COLO829 (cell line): ENCODE measurements around the gene SFTPB.
"Not testable (repeated sequence)": the region's sequence is repeated elsewhere in the genome, so short reads cannot be mapped to it uniquely, and the experiment has no call there.

ENCODE experiments used
- DNase-seq: peaks from one replicate; pipeline ENCODE4 v3.0.0; 2012; ENCODE audit warnings: low spot score

The SFTPB gene

DNA sequence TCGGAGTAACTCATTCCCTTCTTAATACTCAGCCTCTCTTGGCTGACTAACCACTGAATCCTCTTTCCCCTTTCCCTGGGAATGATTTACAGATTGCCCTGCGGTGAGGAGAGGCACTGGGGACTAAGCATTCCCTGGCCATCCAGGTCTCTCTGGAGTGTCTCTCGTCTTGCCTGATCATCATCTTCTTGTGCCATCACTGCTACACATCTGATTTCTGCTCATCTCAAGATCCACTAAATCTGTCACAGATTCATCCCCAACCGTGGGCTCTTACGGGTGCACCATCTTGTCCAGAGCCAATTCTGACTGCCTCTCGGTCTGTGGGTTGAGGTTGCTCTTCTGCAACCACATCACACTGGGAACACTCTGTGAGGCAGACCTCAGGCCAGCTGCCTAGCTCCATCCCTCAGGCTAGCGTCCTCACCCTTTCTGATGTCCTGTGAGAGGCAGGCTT is 12.0 kb downstream of the SFTPB start:
- no peak for DNase-seq

DNA sequence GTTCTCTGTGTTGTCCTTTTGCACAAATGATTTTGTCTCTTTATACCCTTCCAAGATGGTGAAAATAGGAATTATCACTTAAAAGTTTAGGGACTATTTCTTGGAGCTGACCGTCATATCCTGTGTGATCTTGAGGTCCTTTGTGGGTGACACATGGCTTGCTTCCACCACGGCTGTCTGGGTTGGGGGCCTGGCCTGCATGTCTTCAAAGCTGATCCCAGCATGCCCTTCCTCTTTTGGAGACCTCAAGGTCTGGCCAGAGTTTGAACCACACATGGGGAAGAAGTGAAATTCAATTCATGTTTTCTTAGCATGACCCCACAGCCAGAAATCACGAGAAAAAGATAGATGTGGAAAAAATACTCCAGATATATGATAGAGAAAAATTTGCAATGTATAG is 14.0 kb downstream of the SFTPB start:
- no peak for DNase-seq

DNA sequence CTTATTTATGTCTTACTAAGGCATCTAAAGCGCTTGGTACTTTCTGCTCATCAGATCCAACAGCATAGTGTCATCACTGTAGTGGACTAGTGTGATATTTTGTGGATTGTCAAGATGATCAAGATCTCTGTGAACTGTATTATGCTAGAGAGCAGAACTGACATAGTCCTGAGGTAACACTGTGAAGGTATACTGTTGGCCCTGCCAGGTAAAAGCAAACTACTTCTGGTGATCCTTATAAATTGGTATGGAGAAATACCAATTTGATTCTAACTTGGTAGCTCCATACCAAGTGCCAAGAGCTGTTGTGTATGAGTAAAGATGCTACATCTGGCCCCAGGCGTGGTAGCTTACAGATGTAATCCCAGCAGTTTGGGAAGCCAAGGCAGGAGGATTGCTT is 15.9 kb downstream of the SFTPB start:
- no peak for DNase-seq

DNA sequence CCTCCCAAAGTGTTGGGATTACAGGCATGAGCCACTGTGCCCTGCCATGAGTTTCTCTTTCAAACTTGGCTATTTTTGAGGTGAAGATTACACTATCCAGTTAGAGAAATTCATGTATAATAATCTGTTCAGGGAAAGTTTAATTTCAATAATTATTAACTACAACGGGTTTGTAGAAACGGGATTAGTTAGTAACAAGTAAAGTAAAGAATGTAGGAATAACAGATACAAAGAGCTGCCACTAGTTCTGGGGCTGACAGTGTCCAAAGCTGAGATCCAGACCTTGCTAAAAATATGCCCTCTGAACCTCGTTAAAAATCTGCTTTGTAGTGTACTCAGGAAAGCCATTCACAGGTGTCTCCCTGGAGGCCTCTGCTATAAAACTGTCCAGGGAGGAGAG is 16.9 kb downstream of the SFTPB start:
- no peak for DNase-seq

DNA sequence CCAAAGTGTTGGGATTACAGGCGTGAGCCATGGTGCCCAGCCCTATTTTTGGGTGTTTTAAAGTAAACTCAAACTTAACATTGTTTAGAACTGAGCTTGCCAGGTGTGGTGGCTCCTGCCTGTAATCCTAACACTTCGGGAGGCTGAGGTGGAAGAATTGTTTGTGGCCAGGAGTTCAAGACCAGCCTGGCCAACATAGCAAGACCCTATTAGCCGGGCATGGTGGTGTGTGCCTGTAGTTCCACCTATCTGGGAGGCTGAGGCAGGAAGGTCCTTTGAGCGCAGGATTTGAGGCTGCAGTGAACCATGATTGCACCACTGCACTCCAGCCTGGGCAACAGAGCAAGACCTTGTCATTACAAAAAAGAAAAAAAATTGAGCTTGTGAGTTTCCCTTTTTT is 17.5 kb downstream of the SFTPB start:
- DNase-seq, result no peak

DNA sequence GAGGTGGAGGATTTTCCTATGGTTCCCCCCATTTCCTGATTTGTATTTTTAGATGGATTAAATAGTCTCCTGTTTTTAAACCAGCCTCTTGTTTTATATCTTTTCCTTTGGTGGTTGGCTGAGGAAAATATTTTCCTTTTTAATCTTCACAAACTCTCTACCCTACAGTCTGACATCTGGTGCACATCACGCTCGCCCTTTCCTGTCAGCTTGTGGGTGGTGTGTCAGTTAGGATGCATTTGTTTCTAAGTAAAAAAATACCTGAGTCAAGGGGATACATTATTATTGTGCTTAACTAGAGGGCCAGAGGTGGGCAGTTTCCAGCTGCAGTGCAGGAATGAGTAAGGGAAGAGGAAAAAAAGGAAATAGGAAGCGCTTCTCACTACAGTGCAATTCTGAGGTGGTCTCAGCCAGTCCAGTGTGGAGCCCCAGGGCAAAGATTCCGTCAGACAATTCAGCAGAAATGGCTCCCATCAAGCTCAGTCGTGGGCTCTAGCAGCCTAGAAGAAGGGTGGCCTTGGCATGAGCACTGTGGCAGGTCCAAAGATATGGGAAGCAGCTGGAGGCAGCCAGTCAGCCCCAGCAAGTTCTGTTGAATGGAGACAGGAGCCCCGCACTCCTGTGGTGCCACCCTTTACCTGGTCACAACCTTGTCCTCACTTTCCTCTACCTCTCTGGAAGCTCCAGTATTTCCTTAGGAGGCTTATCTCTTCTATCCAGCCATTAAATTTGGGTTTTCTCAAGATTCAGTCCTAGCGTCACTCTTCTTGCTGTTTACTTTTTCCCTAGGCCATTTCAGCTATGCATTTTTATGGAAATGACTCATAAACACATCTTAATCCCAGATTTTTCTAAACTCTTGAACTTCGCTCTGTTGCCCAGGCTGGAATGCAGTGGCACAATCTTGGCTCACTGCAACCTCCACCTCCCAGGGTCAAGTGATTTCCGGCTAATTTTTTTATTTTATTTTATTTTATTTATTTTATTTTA is 18.5 kb downstream of the SFTPB start:
- no peak for DNase-seq

DNA sequence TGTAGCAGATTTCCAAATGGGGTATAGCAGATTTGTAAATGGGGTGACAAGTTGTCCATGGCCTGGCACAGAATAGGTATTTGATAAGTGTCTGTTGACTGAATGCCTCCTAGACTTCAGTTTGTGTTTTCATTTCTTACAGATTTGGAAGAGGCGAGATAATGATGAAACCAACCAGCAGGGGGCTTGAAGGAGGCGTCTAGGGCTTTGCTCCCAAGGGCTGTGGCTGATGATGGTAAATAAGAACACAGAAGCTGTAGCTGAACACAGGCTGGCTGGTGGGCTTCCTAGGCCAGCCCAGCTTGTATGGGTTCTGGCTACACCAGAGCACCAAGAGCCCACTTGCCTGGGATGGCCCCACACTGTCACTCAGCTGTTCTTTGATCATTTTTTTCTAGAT is 19.4 kb downstream of the SFTPB start:
- peak; percentile 20 for DNase-seq

DNA sequence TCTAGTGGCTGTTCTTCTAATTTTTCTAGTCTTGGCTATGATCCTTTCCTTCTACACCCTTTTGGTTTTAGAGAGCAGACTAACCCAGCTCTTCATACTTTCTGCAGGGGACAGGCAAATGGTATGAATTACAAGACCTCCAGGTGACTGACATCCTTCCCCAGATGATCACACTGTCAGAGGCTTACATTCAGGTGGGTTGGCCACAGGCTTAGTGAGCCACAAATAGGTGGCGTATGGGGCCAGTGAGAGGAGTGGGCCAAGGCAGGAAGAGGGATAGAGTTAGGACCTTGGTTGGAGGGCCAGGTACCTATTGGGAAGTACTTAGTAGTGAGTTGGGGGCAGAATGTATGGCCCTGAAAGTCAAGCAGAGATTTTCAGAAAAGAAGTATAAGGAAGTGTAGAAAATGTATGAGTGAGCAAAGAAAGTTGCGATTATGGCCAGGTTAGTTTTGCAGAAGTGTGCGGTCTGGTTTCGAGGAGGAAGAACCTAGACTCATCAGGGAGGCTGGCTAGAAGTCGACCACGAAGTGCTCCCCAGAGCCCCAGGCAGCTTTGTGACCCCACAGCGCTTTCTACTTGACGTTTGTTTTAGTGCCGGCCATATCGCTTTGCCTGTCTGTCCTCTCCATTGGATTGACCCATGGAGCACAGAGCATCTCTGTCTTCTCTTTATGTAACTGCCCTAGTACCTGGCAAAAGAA is 20.0 kb downstream of the SFTPB start:
- no peak for DNase-seq

DNA sequence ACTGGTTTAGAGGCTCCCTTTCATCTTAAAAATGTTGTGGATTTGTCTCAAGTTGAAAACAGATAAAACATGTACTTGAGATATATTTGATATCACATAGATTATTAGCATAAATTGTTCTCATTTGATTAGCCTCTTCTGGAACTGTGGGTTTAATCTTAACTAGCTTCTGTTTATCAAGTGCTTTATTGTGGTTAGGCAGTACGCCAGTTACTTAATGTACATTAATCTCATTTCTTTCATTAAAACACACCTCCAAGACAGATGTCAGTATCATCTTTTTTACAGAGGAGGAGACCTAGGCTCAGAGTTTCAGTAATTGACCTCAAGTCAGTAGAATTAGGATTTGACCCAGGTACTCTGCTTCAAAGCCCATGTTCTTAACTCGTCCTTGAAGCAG is 21.8 kb downstream of the SFTPB start:
- no peak for DNase-seq

DNA sequence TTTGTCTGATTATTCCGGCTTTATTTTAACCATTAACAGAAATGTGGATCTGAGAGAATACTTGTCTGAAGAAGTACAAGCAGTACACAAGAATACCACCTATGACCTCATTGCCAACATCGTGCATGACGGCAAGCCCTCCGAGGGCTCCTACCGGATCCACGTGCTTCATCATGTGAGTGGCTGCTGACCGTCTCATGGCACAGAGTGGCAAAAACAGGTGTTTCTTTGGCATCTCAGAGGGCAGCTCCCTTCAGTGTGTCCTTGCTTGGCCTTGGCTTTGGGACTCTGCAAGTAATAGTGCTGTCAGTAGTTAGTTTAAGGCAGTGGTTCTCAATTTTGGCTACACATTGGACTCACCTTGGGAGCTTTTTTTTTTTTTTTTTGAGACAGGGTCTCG is 23.1 kb downstream of the SFTPB start:
- no peak for DNase-seq

DNA sequence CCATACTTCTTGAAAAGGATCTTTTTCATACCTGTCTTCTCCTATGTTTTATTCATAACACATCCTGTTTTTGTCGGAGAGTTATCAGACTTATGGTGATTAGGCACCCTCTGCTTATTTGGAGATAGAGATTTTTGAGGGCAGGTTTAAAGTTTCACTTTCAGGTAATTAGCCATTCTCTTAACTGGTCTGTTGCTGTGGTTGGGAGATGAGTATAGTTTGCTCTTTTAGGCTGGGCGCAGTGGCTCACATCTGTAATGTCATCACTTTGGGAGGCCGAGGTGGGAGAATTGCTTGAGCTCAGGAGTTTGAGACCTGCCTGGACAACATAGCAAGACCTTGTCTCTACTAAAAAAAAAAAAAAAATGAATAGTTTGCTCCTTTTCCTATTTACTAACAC is 25.3 kb downstream of the SFTPB start:
- no peak for DNase-seq

DNA sequence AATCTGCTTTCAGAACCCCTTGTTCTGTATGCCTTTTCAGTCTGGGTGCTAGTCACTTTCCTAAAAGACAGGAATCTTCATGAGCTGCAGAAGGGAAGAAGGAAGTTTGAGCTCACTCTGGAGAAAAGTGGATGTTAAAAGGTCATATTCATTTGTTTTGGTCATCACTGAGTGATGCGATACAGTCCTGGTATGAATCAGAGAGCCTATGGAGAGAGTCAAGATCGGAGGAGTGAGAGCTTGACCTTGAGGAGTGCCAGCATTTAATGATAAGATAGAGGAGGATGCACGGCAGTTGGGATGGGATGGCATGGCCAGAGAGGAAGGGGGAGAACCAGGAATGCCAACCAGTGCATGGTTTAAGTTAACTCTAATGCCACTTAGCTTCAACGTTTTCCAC is 32.4 kb downstream of the SFTPB start:
- no peak for DNase-seq

DNA sequence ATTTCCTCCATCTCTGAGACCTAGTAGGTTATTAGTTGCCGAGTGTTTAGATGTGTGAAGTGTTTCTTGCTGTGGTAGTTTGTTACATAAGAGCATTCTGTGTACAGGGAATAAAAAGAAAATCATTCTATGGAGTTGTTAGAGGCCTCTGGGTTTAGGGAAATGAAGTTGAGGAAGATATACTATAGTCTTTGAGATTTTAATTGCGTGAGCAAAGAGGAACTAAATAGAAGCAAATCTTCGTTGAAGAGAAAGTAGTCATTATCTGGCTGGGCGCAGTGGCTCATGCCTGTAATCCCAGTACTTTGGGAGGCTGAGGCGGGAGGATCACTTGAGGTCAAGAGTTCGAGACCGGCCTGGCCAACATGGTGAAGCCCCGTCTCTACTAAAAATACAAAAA is 33.0 kb downstream of the SFTPB start:
- no peak for DNase-seq

DNA sequence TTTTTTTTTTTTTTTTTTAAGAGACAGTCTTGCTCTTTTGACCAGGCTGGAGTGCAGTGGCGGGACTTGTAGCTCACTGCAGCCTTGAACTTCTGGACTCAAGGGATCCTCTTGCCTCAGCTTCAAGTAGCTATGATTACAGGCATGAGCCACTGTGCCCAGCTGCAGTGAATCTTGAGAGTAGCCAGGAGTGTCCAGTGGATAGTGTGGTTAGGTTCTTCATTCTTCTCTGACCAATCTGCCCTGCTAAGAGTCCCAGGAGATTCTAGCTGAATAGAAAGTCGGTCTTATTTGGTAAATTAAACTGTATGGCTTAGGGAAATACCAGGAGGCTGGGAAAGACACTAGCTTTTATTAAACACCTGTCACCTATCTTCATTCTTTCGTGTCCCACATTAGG is 36.7 kb downstream of the SFTPB start:
- no peak for DNase-seq

DNA sequence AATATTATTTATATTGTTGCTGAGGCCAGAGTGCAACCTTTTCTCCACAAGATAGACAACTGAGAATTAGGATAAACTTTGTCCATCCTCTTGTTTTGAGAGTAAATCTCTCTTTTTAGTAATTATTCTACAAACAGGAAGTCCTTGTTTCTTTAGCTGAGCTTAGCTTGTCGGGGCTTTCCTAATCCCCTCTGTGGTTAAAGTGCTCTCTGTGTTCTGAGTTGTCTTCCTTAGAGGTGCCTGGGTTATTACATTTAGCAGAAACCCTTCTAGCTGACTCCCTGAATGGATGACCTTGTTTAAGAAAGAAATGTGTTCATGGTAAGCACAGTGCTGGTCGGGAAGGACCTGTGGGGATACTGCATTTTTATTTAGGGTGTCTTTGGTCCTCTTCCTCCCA is 39.3 kb downstream of the SFTPB start:
- no peak for DNase-seq

DNA sequence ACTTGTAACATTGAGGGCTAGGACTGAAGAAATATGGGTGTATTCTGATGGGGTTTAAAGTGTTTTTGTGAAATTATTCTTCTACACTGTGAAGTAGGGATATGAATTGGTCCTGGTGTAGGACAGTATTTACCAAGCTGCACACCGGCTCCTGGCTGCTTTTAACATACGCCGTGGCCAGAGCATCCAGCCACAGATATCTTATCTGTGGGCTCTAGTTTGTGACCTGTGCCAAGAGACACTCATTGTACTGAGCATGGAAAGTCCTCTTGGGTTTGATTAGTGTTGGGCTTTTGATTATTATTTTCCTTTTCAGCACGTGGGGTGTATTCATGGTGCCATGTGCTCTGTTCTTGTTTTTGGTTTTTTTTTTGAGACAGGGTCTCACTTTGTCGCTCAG is 44.0 kb downstream of the SFTPB start:
- DNase-seq, result no peak

DNA sequence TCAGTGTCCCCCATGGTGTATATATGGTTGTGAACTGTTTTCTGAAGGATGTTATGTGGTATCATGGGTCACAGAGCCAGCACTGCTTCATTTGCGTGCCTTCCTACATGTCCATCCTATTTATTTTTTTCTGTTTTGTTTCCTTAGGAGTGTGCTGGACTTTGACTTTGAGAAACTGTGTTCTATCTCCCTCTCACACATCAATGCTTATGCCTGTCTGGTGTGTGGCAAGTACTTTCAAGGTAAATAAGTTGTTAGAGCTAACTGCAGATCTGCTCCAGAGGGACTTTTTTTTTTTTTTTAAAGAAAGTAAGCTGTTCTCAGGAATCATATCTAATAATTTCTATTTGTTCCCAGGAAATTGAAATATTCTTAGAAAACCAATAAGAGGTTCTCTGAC is 46.7 kb downstream of the SFTPB start:
- no peak for DNase-seq

DNA sequence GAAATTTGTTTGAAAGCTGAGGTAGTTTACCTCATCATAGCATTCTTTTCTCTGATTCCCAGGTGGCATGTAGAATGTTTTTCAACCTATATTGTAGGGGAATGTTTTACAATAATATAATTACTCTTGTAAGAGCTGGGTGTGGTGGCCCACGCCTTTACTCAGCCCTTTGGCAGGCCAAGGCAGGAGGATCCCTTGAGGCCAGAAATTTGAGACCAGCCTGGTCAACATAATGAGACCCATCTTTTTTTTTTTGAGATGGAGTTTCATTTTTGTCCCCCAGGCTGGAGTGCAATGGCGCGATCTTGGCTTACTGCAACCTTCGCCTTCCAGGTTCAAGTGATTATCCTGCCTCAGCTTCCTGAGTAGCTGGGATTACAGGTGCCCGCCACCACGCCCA is 48.4 kb downstream of the SFTPB start:
- no peak for DNase-seq

DNA sequence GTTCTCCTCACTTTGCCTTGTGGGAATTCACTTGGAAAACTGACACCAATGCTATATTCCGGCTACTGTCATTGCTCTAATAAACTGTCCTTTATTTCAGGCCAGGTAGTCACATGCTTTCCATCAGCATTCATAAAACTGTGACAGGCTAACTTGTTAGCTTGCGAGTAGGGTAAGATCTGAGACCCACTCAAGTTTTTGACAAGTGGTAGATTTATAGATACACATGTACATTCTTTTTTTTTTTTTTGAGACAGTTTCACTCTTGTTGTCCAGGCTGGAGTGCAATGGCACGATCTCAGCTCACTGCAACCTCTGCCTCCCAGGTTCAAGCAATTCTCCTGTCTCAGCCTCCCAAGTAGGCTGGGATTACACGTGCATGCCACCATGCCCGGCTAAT is 50.3 kb downstream of the SFTPB start:
- DNase-seq, result not testable (repeated sequence)

DNA sequence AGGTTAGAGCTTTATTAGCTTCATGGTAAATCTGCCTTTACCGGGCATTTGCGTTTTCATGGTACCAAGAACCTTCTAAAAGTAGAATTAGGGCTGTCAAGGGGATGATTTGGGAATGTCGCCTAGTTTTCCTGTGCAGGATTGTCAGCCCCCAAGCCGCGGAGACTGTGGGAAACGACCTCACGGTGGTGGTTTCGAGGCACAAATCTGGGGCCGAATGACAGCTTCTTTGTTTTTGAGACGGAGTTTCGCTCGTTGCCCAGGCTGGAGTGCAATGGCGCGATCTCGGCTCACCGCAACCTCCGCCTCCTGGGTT is 52.6 kb downstream of the SFTPB start:
- no peak for DNase-seq

DNA sequence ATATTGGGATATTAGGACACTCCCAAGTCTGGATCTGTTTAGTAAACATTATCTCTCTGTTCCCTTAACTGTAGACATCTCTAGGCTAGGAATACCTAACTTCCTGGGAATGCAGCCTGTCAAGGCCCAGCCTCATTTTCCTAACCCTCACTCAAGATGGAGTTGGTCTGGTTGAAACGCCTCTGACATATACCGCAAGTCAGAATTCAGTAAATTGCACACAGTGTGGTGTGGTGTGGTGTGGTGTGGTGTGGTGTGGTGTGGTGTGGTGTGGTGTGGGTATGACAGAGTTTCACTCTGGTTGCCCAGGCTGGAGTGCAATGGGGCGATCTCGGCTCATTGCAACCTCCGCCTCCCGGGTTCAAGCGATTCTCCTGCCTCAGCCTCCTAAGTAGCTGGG is 53.2 kb downstream of the SFTPB start:
- DNase-seq, result not testable (repeated sequence)

DNA sequence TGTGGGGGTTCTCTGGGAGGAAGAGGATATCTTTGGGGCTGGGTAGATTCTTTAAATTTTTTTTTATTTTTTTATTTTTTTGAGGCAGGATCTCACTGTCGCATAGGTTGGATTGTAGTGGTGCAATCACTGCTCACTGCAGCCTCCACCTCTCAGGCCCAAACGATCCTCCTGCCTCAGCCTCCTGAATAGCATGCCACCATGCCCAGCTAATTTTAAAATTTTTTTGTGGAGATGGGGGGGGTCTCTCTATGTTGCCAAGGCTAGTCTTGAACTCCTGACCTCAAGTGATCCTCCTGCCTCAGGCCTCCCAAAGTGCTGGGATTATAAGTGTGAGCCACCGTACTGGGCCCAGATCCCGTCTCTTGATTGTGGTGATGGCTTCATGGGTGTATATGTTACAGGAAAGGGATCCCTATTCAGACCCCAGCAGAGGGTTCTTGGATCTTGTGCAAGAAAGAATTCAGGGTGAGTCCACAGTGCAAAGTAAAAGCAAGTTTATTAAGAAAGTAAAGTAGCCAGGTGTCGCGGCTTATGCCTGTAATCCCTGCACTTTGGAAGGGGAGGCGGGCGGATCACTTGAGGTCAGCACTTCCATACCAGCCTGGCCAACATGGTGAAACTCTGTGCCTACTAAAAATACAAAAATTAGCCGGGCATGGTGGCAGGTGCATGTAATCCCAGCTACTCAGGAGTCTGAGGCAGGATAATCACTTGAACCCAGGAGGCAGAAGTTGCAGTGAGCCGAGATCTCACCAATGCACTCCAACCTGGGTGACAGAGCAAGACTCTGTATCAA is 54.1 kb downstream of the SFTPB start:
- no peak for DNase-seq
